Fibroblast of villous mesenchyme (primary cell): Measurements from ENCODE around the gene LSM14A. TPM values are rescaled to one million over a fixed set of nuclear protein-coding genes. Genes with fewer than 3 reads are reported as not detected.

Experiments
- DNase-seq: peaks from one replicate; pipeline ENCODE4 v3.0.0-alpha.2; 2010; ENCODE audit warnings: low read depth
- H3K4me3 ChIP-seq: 2 replicates; pipeline ENCODE4 v1.5.1; 2011; ENCODE audit warnings: low read depth, mild to moderate bottlenecking, low read length
- CTCF ChIP-seq: IDR thresholded peaks from 2 replicates; pipeline ENCODE4 v1.5.1; 2012; ENCODE audit warnings: low read depth, mild to moderate bottlenecking, low read length; ENCODE audit not compliant: insufficient read depth
- total RNA-seq: library from RNA; depleted of rRNA; stranded (reverse); fragments of >200 nt; gene quantifications from 2 replicates; pipeline ENCODE4 v1.2.3, GENCODE V29; 2012

Gene LSM14A
- total RNA-seq, 1 donor = 72.1 TPM

GRCh38 chr19:34178274-34178610 is 5.9 kb downstream of the LSM14A start:
- no peak for DNase-seq
- no peak for TF ChIP-seq CTCF
- H3K4me3 ChIP-seq = no peak overlapping the region

- no peak for TF ChIP-seq CTCF
- no peak for DNase-seq
- H3K4me3 ChIP-seq = no peak overlapping the region
Observed at GRCh38 chr19:34179066-34179465, 6.8 kb downstream of the LSM14A start.

- H3K4me3 ChIP-seq = no peak overlapping the region
- DNase-seq = no peak
- TF ChIP-seq CTCF = no peak
Observed at GRCh38 chr19:34180273-34180672, 8.0 kb downstream of the LSM14A start.

- TF ChIP-seq CTCF = no peak
- DNase-seq = no peak
- H3K4me3 ChIP-seq = no peak overlapping the region
Observed at GRCh38 chr19:34180709-34181108, 8.4 kb downstream of the LSM14A start.

GRCh38 chr19:34181111-34181864 is 9.0 kb downstream of the LSM14A start:
- no peak for TF ChIP-seq CTCF
- no peak for DNase-seq
- no peak overlapping the region for H3K4me3 ChIP-seq

- H3K4me3 ChIP-seq = no peak overlapping the region
- DNase-seq = no peak
- TF ChIP-seq CTCF = no peak
Observed at GRCh38 chr19:34182125-34182524, 9.8 kb downstream of the LSM14A start.

- peak; percentile 62 for DNase-seq
- H3K4me3 ChIP-seq = no peak overlapping the region
- TF ChIP-seq CTCF = no peak
Observed at GRCh38 chr19:34184880-34185491, 12.7 kb downstream of the LSM14A start.
